ENCODE measurements around the gene SEC23A.
"Not testable (repeated sequence)": the region's sequence is repeated elsewhere in the genome, so short reads cannot be mapped to it uniquely, and the experiment has no call there.

Gene SEC23A

GRCh38 chr14:39102969-39103957 is at the start of gene SEC23A:
Gene SEC23A (minus strand): TSS chr14:39103235. CDS start chr14:39096118, 7,117 bp downstream.
- no peak for TF ChIP-seq CTCF (IDR thresholded peaks at IDR 0.05; ENCODE audit: low read depth, low read length)
- peak; percentile 75 for DNase-seq (ENCODE audit: extremely low read depth, low read depth)

- no peak for DNase-seq (ENCODE audit: extremely low read depth, low read depth)
- TF ChIP-seq CTCF (IDR thresholded peaks at IDR 0.05; ENCODE audit: low read depth, low read length), result no peak
Measured at GRCh38 chr14:39145266-39145966, 42.4 kb upstream of the SEC23A start.

- DNase-seq (ENCODE audit: extremely low read depth, low read depth), result not testable (repeated sequence)
Measured at GRCh38 chr14:39143226-39143625, 40.2 kb upstream of the SEC23A start.

GRCh38 chr14:39141623-39142022 is 38.6 kb upstream of the SEC23A start:
- DNase-seq (ENCODE audit: extremely low read depth, low read depth), result not testable (repeated sequence)

- TF ChIP-seq CTCF (IDR thresholded peaks at IDR 0.05; ENCODE audit: low read depth, low read length), result no peak
- DNase-seq (ENCODE audit: extremely low read depth, low read depth), result no peak
Measured at GRCh38 chr14:39140170-39140569, 37.1 kb upstream of the SEC23A start.

- DNase-seq (ENCODE audit: extremely low read depth, low read depth), result no peak
- no peak for TF ChIP-seq CTCF (IDR thresholded peaks at IDR 0.05; ENCODE audit: low read depth, low read length)
Measured at GRCh38 chr14:39138440-39138839, 35.4 kb upstream of the SEC23A start.

- DNase-seq (ENCODE audit: extremely low read depth, low read depth), result not testable (repeated sequence)
Measured at GRCh38 chr14:39137835-39138234, 34.8 kb upstream of the SEC23A start.

- TF ChIP-seq CTCF (IDR thresholded peaks at IDR 0.05; ENCODE audit: low read depth, low read length), result no peak
- DNase-seq (ENCODE audit: extremely low read depth, low read depth), result no peak
Measured at GRCh38 chr14:39122330-39123138, 19.5 kb upstream of the SEC23A start.

All from AG09319 (cell line).